ENCODE results near the gene CCDC27.

CCDC27 gene

DNA sequence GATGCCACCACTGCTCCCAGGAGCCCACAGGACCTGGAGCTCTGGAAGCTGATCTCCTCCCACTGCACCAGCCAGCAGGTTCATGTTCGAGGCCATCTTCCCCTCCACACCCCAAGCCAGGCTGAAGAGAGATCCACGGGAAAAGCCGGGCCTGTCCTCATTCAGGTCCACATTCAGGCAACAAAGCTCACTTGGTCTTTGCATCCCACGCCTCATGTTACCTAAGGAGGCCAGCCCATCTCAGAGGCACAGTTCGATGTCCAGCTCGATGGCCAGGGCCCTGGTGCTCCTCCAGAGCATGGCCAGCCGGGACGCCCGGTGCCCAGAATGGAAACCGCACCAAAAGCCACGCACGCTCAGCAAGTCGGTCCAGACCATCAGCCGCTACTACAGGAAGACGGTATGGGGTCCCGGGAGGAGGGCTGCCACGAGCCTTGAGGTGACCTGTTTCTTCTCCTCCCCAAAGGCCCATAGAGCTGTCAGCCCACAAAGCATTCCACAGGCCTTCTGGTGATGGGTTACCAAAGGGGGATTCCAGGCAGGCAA lies at the start of gene CCDC27:
CCDC27 (plus strand) TSS at position 51 of the 546 bp plus-strand sequence; CDS start at position 83, 32 bp downstream.
- DNase-seq (ENCODE audit: low read depth in 2 of 2, low spot score in 1 of 2) = no peak

DNA sequence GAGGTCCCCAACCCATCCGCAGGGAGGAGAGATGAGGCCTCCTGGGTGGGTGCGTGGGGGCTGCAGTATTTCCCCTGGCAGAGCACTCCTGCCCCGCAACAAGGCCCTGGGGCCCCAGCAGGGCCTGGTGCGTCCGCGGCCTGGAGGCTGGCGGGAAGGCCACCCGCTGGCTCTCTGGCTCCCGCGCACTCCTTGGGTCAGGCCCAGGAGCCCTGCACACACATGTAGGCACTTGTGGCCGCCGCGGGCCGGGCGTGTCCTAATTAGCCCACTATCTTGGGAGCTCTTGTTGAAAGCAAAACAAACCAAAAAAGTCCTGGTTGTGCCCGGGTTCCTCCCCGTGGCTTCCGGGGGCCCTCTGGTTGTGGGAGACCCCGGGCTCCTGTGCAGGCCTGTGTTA lies 49.7 kb upstream of the CCDC27 start:
- DNase-seq (ENCODE audit: low read depth in 2 of 2, low spot score in 1 of 2) = no peak

DNA sequence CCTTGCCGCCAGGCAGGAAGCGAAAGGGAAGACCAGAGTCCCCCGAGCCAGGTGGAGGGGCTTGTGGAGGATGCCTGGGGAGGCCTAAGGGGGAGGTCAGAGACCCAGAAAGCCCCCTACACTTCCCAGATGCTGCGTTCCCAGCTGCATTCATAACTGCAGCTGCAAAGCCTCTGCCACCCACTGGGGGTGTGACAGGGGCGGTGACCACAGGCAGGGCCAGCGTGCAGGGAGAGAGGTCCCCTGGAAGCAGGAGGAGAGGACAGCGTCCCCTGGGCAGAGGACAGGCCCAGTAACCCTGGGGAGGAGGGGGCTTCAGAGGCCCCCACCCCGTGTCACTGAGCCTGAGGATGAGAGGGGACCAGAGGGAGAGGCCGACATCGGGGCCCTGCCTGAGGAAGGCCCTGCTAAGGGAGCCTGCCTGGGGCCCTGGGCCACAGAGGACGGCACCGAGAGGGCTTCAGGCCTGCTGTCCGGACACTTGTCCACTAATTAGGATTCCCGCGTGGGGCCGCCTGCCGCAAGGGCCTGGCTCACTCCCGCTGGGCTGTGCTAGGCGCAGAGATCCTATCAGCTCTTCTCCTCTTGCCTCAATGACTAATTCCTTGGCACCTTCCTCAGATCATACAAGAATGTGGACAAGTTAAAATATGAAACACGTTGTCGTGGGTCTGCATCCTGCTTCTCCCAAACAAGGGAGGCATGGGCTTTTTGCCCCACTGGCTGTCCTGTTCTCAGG lies 49.1 kb upstream of the CCDC27 start:
- DNase-seq (ENCODE audit: low read depth in 2 of 2, low spot score in 1 of 2) = no peak

DNA sequence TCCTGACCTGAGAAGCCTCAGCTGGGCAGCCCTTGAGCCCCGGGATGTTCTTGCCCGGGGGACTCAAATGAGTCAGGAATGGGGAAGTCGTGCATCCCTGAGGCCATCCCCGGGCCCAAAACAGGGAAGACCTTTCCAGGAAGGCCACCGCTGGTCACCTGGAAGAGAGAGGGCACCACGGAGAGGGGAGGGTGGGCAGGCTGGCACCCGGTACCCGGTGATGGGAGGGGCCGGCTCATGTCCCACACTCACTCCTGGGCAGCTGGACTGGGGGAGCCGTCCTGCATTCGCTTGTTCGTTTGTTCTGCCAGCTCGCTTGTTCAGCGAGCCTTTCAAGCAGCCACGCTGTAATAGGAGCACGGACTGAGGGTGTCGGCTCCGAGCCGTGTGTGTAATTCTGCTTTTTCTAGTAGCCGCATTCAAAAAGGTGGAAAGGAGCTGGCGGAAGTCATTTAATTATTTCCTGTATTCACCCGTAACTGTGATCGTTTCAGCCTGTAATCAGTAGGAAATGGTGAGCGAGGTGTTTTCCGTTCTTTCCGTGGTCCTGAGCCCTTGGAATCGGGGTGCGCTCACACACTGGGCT lies 48.4 kb upstream of the CCDC27 start:
- no peak for DNase-seq (ENCODE audit: low read depth in 2 of 2, low spot score in 1 of 2)

DNA sequence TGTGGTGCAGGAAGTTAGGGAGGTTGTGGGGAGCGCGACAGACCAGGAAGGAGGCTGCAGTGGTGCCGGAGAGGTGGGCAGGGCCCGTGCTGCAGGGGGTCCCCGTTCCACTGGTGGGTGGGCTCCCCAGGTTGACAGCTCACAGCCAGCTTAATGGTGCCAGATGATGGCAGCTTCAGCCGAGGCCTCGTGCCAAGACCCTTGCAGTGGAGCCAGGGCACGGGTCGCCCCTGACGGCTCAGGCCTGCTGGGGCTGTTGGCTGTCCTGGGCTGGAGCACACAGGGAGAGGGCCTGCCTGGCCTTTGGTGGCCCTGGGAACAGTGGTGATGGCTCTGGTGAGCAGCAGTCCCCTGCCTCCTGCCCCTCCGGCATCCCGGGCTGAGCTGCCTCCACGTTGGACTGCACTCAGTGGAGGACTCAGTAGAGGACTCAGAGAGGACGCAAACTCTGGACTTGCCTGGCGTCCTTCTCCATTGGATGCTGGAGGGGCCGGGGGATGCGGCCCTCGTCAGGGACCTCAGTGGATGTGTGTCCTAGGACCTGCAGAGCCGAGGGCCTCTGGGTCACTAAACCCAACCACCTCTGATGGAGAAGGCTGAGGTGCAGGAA lies 46.8 kb upstream of the CCDC27 start:
- DNase-seq (ENCODE audit: low read depth in 2 of 2, low spot score in 1 of 2) = no peak

DNA sequence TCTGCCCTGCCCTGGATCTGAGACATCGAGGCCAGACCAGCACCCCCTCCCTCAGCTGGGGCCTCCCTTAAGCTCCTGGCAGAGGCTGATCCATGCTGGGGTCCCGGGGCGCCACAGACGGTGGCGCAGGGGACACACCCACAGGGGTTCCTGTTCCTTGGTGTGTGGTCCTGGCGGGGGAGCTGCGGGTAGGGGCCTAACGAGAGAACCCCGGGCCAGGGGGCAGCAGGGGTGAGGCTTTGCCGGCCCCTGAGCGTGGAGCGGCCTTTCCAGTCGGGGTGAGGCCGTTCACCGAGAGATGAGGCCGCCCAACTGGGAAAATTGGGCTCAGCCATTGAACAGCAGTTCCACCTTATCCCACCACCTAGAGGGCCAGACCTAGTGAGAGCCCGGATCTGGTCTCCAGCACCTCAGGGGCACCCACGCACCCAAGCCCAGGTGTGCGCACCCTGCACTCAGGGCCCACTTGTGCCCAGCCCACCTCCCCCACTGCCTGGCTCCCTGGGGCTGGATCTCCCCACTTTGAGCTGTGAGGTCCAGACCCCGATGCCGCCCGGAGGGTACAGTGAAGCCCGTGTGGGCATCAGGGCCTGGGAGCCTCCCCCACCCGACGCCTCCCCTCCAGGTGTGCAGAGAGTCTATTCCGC lies 45.5 kb upstream of the CCDC27 start:
- no peak for DNase-seq (ENCODE audit: low read depth in 2 of 2, low spot score in 1 of 2)

DNA sequence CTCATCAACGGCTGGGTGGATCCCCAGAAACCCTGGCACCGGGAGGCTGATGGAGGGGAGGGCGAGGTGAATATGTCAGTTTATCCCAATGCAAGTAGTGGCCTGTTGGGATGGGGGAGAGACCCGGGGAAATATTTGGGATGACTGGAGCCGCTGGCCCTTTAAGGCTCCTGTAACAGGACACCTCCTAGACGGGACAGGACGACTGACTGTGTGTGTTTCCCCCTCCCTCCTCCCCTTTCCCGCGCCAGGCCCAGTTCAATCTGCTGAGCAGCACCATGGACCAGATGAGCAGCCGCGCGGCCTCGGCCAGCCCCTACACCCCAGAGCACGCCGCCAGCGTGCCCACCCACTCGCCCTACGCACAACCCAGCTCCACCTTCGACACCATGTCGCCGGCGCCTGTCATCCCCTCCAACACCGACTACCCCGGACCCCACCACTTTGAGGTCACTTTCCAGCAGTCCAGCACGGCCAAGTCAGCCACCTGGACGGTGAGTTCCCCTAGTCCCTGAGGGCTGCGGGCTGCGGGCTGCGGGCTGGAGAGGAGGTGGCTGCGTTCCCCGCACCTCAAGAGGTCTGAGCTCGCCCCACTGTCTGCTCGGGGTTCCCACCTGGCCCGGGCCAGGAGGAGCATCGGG lies 44.8 kb upstream of the CCDC27 start:
- no peak for DNase-seq (ENCODE audit: low read depth in 2 of 2, low spot score in 1 of 2)

DNA sequence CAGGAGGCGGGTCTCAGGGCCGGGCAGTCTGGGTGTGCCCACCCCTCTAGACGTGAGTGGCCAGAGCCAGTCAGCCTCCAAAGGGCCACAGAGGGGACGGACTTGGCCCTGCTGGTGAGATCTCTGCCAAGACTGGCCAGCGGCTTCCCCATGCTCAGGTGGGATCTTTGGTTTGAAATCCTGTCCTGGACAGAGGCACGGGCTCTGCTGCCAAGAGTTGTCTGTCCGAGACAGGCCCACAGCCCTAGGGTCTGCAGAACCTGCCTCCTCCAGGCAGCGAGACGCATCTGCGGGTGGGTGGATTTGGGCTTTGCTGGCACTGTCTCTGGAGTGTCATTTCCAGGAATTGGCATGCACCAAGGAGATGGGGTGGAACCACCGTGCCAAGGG lies 44.3 kb upstream of the CCDC27 start:
- DNase-seq (ENCODE audit: low read depth in 2 of 2, low spot score in 1 of 2) = no peak

DNA sequence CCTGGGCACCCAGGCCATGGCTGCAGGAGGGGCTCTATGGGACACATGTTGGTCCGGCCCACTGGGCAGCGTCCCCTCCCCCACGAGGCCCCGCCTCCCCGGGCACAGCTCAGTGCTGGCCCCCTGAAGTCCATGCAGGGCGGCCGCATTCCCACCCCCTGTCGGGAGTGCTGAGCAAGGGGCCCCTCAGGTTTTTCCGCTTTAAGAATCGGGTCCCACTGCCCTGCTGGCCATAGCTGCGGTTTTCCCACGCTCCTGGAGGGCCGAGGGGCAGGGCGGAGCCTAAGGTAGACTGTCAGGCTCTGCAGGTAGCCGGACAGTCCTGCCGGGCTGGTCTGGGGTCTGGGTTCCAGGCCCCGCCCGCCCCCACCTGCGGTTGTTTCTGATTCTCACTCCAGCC lies 43.5 kb upstream of the CCDC27 start:
- DNase-seq (ENCODE audit: low read depth in 2 of 2, low spot score in 1 of 2) = no peak

DNA sequence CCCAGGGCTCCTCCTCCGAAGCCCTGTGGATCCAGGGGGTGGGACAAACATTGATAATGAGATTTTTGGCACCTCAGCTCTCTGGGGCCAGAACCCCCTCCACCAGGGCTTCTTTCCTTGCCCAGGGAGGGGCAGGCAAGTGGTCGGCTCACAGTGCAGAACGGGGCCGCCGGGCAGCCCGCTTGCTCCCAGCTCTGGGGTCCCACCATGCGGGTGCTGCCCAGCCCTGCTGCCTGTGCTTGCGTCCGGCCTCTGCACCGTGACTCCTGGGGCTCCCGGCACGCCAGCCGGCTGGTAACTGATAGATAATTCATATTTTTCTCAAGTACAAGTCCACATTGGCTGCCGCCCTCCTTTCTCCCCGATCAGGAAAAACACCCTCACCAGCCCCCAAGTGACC lies 42.0 kb upstream of the CCDC27 start:
- DNase-seq (ENCODE audit: low read depth in 2 of 2, low spot score in 1 of 2) = no peak

DNA sequence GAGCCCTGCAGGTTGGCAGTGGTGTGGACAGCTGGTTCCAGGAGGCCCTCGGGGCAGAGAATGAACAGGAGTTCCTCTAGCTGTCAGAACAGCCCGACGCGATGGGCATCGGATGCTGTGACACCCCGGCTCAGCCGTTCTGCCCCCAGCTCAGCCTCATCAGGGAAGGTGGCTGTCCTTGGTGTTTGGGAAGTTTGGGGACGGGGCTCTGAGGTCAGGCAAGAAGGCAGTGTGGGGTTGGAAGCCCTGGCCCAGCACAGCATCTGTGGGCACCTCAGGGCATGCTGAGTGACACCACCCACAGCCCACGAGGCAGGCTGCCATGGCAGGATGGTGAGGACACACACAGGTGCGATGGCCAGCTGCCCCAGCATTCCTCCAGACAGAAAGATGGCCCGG lies 40.9 kb upstream of the CCDC27 start:
- DNase-seq (ENCODE audit: low read depth in 2 of 2, low spot score in 1 of 2) = no peak

DNA sequence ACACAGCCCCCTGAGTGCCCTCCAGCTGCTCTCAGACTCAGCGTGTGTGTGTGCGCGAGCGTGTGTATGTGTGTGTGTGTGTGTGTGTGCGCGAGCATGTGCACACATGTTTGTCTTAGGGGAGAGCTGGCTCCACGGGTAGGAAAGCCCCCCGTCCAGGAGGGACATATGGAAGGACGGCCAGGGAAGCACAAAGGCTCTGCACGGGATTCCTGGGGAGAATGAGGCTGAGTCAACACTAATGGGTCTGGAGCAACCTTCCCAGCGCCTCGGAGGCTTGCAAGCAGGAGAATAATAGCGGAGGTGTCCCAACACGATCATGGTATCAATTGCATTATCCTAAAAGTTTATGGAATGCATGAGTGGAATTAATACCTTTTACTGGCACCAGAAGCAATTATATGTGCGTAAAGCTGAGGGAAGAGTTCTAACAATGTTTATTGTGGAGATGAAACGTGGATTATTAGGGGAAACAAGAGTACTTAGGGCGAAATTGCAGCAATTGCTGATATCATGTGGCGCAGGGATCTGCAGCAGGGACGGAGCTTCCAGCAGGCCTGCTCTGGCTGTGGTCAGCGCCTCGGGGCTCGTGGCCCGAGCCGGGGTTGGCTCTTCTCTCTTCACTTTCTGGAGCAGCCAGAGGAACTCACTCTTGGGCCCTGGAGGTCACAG lies 40.3 kb upstream of the CCDC27 start:
- DNase-seq (ENCODE audit: low read depth in 2 of 2, low spot score in 1 of 2) = no peak

DNA sequence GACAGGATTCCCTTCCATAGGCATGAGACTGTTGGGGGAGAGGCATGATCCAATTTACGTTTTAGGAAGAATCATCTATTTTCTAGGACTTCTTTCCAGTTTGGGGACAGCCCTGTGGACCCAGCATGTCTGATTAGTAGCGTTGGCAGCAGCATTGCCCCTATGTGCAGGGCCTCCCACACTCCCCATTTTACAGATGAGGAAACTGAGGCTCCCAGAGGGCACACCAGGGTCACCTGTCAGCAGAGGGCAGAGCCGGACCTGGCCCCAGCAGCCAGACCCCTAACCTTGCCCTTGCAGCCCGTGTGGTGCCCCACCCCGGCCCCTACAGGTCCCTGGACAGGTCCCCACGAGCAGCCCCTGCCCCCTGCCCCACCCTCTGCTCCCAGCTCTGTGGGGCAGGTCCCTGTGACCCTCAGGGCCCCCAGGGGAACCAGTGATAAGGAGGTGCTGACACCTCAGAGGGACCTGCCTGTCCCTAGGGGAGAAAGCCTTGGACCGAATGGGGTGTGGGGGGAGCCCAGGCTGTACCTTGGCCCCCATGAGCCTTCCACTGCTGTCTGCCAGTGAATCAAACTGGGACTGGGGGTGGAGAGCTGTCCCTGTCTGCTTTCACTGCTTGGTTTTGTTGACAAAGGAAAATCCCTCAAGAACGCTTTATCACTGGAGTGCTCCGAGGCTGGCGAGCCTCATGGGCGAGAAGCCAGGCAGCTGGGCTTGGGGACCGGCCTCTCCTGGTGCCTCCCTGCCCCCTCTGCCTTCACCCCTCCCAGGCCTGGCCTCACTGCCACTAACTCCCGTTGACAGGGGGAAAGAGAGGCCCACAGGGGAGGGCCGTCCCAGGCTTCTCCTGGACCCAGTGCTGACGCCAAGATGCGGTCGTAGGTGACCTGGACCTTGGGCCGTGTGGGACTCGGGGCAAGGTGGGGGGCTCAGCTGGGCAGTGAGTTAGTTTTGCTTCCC lies 39.4 kb upstream of the CCDC27 start:
- DNase-seq (ENCODE audit: low read depth in 2 of 2, low spot score in 1 of 2) = no peak

DNA sequence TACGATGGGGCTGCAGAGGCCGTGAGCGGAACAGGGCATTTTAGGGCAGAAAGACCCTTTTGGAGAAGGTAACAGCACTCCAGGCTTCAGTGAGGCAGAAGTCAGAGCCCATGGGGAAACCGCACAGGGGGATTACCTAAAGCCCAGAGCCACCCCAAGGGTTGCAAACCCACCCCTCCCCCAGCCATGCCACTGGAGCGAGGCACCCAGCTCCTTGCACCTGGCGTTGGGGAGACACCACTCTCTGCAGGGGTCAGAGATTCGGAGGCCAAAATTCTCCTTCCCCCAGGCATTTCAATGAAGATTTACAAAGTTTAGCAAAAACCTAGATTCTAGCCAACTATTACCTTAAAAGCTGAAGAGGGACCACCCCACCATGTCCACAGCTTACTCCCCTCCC lies 38.4 kb upstream of the CCDC27 start:
- DNase-seq (ENCODE audit: low read depth in 2 of 2, low spot score in 1 of 2) = no peak

DNA sequence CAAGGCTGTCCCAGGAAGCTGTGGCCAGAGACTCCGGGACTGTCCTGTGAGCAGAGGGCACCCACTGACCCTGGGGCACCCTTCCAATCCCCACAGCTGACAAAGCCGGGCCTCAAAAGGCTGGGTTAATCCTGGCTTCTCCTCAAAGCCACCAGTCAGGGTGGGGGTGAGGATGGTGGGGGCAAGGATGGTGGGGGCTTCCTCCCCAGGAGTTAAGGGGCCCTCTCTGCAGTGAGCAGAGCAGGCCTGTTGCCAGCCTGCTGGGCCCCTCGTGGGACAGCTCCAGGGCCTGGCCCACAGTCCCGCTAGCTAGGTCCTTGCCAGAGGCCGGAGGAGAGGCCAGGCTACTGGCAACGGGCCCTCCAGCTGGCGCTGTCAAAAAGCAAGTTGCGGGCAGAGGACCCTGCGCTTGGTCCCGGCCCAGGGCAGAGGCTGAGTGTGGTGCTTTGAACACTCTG lies 37.9 kb upstream of the CCDC27 start:
- no peak for DNase-seq (ENCODE audit: low read depth in 2 of 2, low spot score in 1 of 2)

DNA sequence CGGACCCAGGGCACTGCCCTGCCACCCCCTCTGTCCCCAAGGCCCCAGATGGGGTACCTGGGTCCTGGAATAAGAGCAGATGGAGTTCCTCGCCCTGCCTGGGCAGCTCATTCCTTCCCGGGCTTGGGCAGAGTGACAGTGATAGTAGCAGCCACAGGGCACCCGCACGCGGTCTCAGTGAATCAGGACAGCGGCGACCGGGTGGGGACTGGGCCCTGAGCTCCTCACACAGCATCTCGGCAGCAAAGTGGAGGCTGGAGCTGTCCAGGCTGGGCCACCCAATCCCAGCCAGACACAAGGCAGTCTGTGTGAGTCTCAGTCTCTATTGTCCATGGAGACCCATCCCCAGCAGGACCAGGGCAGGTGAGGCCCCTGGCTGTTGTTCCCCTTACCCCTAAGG lies 37.4 kb upstream of the CCDC27 start:
- no peak for DNase-seq (ENCODE audit: low read depth in 2 of 2, low spot score in 1 of 2)

DNA sequence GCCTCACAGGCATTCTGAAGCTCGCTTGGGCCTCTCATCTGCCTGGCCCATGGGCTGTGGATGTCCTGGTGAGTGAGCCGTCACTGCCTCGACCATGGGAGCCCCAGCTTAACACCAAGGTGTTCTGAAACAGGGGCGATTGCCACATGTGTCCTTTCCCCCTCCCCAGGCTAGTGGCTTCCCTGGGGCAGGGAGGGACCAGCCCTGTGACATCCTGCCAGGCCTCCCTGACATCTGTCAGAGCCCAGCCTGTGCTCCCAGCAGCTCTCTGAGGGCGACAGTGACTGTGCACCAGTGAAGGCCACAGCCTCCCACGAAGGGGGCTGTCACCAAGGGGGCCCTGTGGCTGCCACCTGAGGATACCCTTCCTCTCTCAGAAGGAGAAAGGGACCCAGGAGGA lies 35.9 kb upstream of the CCDC27 start:
- no peak for DNase-seq (ENCODE audit: low read depth in 2 of 2, low spot score in 1 of 2)

DNA sequence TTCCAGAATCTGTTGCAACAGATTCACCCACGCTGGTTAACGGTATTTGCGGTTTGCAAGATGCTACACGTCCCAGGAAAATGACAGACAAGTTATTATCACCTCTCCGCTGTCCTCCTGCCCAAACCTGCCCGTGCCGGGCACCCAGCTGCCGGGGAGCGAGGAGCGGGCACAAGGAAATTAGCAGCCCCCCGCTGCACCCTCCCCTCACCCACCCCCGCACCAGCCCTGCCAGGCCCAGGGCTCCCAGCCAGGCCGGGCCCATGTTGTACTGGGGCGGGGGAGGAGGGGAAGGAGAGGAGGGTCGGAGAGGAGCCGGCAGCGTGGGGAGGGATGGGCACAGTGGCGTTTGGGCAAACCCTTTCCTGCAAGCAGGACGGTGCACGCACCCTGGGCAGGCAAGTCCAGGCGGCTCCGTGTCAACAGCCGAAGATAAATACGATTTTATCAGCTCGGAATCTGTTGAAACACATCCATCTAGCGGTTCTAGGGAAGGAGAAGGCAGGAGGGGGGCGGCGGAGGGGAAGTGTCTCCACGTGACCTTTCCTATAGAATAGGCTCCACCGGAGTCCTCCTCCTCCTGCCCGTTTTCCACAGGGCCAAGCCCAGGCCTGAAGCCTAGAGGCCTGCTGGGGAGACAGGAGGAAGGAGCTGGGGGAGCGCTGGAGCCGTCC lies 35.1 kb upstream of the CCDC27 start:
- DNase-seq (ENCODE audit: low read depth in 2 of 2, low spot score in 1 of 2) = no peak

Measured in stimulated activated CD8-positive, alpha-beta memory T cell treated with anti-CD3 and anti-CD28 coated beads, Interleukin-4, amount 100 ng/mL, for 4 hours (primary cell).